DLD1 (cell line): ENCODE measurements around the gene BBC3.
"Not testable (repeated sequence)": the region's sequence is repeated elsewhere in the genome, so short reads cannot be mapped to it uniquely, and the experiment has no call there.

Experiments
- in situ Hi-C: cut with HindIII; loops from 2 replicates; pipeline ENCODE4 v1.10.0; 2017; ENCODE audit warnings: low sequenced_read_pairs

Gene BBC3

DNA sequence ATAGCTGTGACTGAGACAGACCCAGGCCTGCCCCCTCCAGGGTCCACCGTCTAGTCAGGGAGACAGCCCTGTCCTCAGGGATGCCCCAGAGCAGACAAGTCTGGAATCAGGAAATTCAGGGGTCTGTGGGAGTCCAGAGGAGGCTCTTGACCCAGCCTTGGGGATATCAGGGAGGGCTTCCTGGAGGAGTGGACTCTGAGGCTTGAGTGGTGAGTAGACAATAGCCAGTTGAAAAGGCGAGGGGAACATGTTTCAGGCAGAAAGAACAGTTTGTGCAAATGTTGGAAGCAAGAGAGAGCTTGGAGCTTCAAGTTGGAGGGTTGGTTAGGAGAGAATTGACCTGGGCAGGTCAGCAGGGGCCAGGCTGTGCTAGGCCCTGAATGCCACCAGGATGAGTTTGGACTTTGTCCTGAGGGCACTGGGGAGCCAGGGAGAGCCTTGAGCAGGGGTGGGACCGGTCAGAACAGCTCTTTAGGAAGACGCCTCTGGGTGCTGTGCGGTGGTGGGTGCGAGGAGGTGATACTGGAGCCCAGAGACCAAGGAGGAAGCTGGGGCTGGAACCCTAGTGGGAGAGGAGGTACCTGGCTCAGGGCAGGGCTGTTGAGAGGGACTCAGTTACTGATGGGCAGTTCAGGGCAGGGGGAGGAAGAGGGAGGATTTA is 28.0 kb upstream of the BBC3 start:
- in situ Hi-C loops, result no loop called here

DNA sequence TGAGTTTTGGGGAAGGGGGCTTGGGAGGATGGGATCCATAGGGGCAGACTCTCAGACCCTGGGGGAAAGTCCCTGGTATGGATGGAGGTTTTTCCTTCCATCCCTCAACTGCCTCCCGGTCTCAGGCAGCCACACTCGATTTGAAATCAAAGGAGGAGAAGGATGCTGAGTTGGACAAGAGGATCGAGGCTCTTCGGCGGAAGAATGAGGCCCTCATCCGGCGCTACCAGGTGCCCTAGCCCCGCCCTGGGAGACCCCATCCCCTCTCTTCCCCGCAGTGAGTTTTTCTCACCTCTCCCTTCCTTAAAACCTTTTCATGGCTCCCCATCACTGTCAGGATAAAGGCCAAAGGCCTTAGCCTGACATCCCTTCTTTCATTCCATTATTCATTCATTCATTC is 27.4 kb upstream of the BBC3 start:
- in situ Hi-C loops, result no loop called here

DNA sequence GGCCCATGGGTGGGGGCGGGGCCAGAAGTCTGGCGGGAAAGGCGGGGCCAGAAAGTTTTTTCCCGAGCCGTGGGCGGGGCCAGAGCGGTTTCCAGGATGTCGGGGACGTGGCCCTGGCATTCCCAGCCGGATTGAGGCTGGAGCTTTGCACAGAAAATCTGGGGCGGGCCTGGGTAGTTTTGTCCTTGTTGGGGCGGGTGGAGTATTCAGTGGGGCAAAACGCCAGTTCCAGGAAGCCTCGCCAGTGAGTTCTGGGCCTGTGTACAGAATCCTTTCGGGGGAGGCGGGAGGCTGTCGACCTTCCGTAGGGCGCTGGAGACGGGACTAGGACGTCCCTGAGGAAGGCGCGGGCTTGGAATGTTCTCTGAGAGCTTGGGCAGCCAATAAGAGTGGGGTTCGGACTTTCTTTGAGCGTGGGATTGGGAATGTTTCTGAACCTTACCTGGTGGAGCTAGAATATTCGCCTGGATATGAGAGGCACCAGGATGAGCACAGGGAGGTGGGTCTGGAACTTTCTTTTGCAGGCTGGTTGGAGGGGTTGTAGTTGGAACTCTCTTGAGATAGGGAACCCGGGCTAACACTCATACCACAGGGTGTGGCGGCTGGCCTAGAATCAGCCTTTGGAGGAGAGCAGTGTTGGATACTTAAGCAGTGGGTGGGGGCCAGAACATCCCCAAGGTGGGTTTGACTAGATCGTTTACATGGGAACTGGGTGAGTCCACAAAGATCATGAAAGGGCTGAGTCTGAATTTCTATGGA is 26.6 kb upstream of the BBC3 start:
- in situ Hi-C loops, result no loop called here

DNA sequence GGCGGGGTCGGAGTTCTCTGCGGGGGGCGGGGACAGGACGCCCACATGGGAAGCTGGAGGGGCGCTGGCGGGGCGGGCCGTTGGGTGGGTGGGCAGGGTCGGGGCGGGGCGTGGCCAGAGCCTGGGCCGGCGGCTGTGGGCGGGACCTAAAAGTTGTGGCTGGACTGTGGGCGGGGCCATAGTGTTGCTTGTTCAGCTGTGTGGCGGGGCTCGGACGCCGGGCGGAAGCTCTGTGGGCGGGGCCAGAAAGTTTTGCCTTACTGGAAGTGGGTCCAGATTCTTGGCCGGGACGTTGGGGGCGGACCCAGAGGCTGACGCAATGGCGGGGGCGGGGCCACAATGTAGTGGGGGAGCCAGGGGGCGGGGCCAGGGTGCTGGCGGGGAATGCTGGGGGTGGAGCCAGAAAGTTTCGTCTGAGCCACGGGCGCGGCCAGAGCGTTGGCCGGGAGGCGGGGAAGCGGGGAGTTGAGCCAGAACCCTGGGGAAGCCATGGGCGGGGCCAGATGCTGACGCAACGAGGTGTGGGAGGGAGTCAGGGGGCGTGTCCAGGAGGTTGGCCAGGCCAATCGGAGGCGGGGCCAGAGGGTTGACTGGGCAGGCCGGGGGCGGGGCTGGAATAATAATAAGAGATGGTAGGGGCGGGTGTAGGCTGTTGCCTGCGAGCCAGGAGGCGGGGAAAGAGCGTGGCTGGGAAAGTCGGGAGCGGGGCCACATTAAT is 25.9 kb upstream of the BBC3 start:
- in situ Hi-C loops, result no loop called here

DNA sequence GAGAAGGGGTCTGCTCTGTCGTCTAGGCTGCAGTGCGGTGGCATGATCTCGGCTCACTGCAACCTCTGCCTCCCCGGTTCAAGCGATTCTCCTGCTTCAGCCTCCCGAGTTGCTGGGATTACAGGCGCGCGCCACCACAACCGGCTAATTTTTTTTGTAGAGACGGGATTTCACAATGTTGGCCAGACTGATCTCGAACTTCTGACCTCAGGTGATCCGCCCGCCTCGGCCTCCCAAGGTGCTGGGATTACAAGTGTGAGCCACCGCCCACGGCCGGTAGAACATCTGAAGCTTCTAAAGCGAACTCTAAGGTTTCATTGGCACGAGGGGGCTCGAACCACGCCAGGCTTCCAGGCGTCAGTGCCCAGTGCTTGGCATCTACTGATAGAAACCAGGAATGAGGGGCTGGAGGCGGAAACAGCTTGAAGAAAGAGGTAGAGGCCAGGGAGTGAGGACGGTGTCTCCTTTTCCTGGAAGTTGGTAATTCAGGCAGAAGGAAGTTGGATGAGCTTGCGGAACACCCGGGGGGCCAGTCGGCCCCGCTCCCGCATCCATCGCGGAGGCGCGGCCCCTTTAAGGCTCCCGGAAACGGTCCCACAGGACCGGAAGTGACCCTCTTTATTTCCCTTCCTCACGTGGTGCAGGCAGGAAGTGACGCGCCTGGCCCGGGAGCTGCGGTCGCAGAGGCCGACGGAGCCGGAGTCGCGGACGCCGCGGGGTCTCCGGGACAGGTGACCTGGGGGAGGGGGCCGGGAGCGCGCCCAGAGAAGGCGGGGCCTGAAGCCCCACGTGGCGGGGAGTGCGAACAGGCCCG is 25.1 kb upstream of the BBC3 start, which contains the start of gene CCDC9:
TSS of gene CCDC9 (plus strand) at position 647 of the 814 bp plus-strand sequence. CDS start 1,876 bp downstream, outside the sequence.
- in situ Hi-C loops, result no loop called here

DNA sequence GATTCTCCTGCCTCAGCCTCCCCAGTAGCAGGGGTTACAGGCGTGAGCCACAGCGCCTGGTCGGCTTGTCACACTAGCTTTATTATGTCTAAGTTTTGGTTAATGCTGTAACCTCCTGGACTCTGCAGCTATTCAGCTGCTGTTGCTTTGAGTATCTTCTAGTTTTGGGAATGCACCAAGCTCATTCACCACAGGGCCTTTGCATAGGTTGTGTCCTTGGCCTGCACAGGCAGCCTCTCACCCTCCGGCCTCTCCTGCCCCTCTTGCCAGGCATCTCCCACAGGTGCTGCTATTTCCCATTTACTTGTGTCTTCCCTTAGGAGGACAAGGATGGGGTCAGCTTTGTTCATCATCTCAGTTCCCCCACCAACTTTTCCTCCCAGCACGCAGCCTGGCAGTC is 23.0 kb upstream of the BBC3 start:
- in situ Hi-C loops, result no loop called here

DNA sequence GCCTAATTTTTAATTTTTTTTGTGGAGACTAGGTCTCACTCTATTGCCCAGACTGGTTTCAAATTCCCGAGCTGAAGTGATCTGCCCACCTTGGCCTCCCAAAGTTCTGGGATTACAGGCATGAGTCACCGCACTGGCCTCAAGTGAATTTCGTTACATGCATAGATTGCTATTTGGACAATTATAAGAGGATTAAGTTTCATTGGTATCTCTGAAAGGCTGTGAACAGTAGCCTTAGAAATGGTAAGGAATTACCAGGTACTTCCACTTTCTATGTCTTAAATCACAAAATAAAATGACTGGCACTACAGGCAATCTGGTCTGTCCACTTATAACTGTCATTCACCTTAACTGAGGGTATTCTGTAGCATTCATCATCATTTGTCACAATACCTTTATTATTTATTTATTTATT is 22.5 kb upstream of the BBC3 start:
- in situ Hi-C loops, result no loop called here

DNA sequence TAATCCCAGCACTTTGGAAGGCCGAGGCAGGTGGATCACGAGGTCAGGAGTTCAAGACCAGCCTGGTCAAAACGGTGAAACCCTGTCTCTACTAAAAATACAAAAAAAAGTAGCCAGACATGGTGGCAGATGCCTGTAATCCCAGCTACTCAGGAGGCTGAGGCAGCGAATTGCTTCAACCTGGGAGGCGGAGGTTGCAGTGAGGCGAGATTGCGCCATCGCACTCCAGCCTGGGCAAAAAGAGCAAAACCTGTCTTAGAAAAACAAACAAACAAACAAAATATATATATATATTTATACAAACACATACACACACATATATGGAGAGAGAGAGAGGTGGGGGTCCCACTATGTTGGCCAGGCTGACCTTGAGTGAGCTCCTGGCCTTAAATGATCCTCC is 22.0 kb upstream of the BBC3 start:
- in situ Hi-C loops, result not testable (repeated sequence)

DNA sequence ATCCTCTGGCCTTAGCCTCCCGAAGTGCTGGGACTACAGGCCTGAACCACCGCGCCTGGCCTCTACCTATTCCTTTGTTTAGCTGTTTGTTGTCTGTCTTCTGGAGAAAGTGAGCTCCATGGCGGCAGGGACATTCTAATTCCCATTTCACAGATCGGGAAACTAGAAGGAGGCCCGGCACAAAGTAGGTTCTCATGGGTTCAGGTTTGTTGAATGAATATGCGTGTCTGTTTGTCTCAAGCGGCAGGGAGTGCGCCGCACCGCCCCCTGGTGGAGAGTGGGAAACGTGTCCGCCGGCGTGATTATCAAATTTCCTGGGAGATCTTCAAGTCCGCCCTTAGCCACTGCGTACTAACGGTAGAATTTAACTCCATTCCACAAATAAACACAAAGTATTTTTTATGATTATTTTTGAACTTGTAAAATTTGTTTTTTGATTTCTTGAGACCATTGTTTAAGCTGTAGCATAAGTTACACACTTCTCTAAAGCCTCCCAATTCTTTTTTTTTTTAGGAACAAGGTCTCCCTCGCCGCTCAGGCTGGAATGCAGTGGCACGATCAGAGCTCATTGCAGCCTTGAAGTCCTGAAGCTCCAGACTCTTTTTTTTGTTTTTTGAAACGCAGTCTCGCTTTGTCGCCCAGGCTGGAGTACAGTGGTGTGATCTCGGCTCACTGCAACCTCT is 16.4 kb upstream of the BBC3 start:
- in situ Hi-C loops, result no loop called here

DNA sequence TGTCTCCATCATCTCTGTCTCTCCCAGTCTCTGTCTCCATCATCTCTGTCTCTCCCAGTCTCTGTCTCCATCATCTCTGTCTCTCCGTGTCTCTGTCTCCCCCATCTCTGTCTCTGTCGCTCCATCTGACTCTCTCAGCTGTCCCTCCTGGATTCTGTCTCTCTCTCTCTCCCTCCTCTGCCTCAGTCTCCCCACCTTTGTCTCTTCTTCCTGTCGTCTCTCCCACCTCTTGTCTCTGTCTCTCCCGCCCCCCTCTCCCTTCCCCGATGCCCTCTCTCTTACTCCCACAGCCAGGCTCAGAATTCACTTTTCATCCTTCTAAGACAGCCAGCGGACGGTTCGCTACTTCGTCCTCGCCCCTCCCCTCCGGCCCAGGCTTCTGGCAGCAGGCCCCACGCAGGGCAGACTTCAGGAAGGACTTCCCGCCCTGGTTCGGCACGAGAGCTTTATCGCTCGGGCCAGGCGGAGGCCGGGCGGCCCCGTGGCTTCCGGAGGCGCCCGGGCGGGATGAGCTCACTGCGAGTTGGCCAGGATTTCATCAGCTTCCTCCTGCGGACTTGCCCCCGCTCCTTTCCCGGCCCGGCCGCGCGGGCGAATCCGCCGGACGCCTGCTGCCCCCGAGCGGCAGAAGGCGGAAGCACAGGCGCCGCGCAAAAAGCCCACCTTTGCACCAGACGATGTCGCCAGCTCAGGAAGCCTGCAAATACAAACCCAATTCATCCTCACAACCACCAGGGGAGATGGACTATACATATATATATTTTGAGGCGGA is 13.0 kb upstream of the BBC3 start:
- in situ Hi-C loops, result no loop called here

DNA sequence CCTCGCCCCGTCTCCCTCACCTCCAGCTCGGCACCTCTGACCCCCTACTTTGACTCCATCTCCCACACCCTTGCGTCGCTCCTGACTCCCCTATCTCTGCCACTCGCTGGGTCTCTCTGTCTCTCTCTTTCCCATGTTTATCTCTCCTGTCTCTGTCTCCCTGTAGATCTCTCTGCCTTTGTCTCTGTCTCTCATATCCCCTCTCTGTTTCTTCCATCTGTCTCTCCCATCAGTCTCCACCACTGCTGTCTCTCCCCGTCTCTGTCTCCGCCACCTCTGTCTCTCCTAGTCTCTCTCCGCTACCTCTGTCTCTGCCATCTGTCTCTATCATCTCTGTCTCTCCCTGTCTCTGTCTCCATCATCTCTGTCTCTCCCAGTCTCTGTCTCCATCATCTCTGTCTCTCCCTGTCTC is 12.4 kb upstream of the BBC3 start:
- in situ Hi-C loops, result no loop called here

DNA sequence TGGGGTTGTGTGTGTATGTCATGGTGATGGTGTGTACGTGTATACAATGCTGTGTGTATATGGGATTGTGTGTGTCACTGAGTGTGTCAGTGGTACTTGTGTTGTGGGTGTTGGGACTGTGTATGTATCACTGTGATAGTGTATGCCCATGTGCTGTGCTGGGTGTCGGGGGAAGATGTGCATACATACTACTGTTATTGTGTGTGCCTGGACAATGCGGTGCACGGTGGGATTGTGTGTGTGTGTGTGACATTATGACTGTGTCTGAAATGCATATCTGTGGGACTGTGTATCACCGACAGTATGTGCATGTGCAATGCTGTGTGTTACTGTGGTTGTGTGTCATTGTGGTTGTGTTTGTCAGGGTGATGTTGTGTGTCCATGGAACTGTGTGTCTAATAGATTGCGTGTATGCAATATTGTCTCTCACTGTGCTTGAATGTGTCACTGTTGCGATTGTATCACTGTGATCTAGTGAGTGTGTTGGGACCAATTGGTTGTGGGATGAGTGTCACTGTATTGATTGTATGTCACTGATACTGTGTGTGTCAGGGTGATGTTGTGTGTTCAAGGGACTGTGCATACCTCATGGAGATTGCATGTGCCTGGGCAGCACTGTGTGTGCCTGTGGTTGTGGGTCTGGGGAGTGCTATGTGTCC is 11.0 kb upstream of the BBC3 start:
- in situ Hi-C loops, result no loop called here

DNA sequence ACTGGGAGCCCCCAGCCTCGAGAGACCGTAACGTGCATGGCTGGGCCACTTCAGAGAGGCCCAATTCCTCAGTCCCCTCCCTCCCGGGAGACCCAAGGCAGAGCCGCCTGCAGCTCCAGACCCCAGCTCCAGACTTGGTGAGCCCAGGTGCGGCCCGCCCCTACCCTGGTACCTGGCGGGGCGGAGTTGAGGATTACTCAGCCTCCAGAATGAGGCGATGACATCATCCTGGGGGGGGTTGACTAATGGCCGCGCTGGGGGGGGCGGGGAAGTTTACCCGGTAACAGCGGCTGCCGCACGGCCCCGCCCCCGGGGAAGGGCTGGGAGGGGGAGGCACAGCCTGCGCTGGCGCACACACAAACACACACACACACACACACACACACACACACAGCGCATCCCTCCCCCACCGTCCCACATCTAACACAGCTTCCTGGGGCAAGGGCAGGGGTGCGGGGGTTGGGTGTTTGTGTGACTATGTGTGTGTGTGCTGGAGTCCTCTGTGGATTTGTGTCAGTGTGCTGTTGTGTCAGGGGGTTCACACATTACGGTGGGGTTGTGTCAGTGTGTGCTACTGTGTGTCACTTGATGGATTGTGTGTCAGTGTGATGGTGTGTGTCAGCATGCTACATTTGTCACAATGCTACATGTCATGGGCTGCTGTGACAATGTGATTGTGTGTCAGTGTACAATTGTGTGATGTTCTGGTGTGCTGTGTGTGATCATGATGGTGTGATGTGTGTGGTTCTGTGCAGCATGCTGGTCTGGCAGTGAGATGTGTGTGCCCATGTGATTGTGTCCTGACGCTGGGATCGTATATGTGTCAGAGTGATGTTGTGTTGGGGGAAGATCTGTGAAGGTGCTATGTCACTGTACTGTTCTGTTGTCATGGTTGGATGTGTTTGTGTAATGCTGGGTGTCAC is 10.3 kb upstream of the BBC3 start:
- in situ Hi-C loops, result no loop called here

DNA sequence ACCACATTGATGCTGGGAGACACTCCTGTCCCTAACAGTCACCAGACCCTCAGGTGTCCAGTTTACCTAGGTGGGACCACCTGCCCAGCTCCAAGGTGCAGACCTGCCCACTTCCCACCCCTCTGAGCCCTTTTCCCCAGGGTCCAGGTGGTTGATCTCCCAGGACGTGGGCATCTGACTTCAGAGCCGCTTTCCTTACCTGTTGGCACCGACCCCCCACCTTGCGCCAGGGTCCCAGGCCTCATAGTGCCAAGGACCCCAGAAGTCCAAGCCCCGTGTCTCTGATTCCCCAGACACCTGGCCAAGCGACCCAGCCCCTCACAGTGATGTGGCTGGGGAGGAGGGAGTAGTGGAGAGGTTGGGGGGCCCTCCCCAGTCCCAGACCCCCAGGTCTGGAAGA is 9.6 kb upstream of the BBC3 start:
- in situ Hi-C loops, result no loop called here

DNA sequence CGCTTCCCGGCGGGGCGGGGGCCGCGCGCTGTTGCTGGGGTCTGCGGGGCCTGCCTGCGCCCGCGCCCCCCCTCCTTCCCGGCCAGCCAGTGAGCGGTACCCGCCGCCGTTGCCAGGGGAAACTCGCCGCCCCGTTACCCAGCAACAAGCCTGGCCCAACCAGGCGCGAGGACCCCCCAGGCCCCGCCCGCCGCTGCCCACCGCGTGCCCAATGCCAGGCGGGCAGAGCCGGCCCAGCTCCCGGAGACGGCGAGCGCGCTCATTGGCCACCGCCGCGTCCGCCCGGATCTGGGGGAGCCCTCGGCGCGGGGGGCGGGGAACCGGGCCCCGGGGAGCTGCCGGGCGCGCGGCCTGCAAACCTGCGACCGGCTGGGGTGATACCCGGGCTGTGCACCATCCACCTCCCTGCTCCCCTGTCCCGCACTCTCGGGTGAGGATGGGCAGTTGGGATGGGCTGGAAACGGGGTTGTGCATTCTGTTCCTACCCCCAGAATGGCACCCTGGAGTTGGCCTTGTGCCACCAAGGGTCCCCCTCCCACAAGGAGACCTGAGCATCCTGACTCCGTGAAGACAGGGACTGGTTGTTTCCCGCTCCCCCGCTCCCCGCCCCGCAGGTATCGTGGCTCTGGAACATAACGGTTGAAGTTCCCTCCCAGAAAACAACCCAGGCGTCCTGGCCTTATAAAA is 8.8 kb upstream of the BBC3 start:
- in situ Hi-C loops, result no loop called here

DNA sequence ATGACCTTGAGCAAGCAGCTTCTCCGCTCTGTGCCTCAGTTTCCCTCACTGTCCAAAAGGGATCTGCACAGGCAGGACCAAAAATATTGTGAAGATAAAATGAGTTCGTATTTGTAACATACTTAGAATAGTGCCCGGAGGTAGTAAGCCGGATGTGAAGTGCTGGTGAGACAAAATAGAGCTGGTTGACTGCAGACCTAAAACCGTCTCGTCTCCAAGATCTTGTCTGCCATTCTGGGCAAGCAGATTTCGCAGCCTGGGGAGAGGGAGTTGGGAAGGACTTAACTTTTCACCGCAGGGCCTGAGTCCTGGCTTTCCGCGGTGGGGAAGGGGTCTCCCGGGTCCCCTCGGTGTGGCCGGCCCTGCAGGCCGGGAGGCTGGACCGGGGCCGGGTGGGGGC is 8.2 kb upstream of the BBC3 start:
- in situ Hi-C loops, result no loop called here

DNA sequence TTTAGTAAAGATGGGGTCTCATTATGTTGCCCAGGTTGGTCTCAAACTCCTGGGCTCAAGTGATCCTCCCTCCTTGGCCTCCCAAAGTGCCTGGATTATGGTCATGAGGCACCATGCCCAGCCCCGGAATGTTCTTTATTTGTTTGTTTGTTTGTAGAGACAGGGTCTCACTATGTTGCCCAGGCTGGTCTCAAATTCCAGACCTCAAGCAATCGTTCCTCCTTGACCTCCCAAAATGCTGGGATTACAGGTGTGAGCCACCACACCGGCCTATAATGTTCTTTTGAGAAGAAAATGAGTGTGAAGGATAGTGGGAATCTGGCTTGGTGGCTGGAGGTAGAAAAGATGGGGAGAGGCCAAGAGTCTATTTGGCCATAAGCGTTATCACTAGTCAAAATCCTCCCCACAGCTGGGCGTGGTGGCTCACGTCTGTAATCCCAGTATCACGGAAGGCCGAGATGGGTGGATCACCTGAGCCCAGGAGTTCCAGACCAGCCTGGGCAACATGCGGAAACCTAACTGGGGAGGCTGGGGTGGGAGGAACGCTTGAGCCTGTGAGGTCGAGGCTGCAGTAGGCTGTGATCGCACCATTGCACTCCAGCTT is 5.2 kb upstream of the BBC3 start:
- in situ Hi-C loops, result no loop called here
